HG03469 (cell line): Measurements from ENCODE around the gene KAZN.

Source experiments
- ATAC-seq: cut with Tn5 transposase; IDR thresholded peaks from one replicate; pipeline ENCODE4 v1.9.1; 2021; ENCODE audit warnings: mild to moderate bottlenecking, moderate library complexity, moderate number of reproducible peaks; ENCODE audit not compliant: unreplicated experiment

Gene KAZN

DNA sequence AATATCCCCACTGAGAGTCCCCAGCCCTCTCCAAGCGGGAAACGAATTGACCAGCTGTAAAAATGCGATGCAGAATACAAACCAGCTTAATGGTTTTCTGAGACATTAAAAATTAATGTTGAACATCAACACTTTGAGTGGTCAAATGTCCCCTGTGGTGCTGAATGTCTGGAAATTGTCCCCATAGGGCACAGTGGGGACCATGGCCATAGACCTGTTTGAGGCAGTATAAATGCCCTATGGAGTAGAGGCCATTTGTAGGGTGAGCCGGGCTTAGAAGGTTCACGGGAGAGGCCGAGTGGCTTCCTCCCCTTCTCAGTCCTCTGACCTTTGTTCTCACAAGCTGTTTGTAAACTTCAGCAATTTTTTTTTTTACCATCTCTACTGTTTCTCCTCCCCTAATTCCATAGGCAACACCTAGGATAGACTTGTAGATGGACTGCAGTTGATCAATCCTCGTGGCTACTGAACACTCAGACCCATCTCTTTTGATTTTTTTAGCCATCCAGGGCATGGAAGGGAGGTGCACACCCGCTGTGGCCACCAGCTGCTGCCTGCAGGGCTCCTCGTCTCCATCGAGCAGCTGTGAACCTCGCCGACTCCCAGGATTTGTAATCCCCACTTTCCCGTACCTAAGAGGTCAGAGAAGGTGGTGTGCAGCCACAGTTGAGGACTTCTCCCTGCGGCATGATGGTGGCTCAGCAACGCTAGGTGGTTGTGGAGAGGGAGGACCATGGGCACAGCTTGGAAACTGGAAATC lies 41.0 kb downstream of the KAZN start:
- ATAC-seq, result no peak

DNA sequence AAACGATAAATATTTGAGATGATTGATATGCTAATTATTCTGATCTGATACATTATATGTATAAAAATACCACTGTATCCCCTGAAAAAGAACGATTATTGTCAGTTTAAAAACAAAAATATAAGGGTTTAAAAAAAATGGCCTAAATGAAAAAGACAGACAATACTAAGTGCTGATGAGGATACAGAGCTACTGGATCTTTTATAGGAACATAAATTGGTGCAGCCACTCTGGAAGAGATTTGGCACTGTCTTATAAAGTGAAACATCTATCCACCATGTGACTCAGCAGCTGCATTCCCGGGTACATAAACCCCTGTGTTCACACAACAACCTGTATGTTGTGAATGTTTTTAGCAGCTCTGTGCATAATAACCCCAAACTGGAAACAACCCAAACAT lies 44.2 kb downstream of the KAZN start:
- ATAC-seq, result no peak

GRCh38 chr1:14646973-14647372 lies 48.5 kb downstream of the KAZN start:
- ATAC-seq, result no peak

DNA sequence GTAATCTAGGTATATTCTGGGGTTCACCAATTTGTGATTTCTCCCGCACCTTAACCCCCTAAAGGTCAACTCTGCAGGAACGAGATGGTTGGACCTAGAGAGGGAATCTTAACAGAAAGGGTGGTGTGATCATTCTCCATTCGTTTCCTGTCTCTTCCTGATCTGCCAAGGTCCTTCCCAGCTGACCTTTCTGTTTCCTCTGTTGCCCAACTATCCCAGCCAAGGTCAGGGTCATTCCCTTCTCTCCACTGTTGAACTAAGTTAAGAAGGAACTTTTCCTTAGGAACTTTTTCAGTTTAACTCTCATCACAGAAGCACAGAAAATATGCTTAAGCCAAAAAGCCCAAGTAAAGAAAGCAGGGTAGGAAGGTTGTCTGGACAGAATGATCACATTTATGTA lies 49.3 kb downstream of the KAZN start:
- ATAC-seq, result no peak

DNA sequence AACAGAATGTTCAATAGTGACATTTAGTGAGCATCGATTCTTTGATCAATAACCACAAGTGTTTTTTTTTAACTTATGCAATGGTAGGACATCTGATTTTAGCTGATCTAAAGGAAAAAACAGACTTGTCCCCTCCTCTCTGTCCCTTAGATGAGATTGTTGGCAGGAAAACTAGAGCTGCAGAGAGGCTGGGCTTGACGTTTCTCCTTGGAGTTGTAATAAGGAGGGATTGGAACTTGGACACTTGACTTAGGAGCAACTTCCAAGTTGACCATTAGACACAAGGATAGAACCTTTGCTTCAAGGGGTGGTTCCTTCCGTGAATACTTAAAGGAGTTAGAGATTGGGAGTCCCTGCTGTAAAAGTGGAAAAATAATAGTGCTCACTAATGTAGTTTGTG lies 49.9 kb downstream of the KAZN start:
- ATAC-seq, result no peak

- ATAC-seq, result no peak
These were observed 50.7 kb downstream of the KAZN start for GRCh38 chr1:14648896-14649855.

DNA sequence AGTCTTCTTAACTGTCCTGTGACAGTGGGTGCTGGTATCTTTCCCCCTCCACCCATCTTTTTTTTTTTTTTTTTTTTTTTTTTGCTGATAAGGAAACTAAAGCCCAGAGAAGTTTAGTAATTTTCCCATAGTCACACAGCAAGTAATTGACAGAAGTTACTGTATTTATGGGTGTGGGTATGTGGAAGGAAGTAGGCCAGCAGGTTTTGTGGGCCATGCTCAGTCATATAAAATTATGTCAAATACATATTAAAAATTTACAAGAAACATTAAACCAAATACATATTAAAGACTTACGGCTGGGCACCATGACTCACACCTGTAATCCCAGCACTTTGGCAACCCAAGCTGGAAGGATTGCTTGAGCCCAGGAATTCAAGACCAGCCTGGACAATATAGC lies 51.5 kb downstream of the KAZN start:
- no peak for ATAC-seq

GRCh38 chr1:14650951-14651350 lies 52.5 kb downstream of the KAZN start:
- ATAC-seq, result no peak

DNA sequence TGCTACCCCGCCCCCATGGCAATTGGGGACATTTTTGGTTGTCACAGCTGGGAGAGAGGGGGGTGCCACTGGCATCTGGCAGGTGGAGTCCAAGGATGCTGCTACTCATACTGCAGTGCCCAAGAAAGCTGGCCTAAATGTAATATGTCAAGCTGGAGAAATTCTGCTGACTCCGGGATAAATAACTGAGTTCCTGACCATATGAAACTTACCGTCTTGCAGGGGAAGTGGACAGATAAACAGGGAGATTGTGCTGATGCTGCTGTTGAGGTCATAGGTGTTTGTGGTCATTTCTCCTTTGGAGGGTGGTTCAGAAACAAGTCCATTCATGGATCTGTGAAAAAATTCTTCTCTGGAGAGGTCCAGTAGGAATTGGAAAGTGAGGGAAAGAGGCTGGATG lies 54.4 kb downstream of the KAZN start:
- ATAC-seq, result no peak

- ATAC-seq, result no peak
These were observed 55.0 kb downstream of the KAZN start for GRCh38 chr1:14653461-14653960.

DNA sequence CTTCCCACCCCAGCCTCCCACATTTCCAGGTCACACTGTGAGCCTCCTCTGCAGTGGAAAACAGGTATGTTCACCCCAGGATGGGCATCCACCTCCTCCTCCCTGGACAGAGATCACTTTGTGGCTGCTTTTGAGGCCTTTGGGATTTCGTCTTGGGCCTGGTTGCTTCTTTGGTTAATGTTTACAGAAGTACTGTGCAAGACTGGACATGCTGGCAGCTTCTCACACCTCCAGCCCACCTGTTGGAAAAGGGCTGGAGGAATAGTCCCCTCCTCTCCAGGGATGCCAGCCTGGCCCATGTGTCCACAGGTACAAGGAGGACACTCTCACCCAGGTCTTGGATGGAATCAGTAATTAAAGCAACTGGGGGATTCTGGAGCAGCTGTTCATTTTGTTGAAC lies 56.1 kb downstream of the KAZN start:
- no peak for ATAC-seq

DNA sequence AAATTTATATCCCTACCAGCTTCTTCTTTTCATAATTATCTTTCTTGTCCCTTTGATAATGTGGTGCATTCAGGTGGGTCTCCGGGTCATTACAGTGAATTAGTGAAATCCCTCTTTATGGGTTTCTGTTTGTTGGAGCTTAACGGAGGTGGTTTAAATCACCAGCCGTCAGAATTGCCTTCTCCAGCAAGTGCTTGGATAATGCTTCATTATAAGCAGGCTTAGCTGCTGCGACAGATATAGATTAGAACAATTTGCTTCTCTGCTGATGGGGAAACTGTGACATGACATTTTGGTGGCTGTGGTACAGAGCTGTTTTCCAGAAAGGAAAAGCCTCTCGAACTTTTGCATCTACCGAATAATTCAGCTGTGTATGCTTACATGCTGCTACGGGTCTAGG lies 56.9 kb downstream of the KAZN start:
- no peak for ATAC-seq

GRCh38 chr1:14656384-14656937 lies 58.0 kb downstream of the KAZN start:
- ATAC-seq, result no peak

- no peak for ATAC-seq
These were observed 60.2 kb downstream of the KAZN start for GRCh38 chr1:14658642-14659041.

DNA sequence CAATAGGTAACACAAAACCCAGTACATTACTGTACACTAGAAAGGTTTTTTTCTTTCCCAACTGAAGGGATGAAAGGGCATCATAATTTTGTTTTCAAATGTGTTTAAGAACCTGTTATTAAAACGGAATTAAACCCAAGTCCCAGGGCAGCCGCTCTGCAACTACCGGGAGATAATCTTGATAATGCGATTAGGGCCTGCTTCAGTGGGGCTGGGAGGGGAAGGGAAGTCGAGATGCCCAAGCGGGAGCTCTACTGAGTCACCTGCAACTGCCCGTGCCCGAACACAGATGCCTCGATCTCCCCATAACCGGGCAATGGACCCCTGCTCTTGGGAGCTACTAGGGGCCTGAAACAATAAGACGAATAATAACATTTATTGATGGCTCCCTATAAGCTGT lies 61.4 kb downstream of the KAZN start:
- no peak for ATAC-seq

DNA sequence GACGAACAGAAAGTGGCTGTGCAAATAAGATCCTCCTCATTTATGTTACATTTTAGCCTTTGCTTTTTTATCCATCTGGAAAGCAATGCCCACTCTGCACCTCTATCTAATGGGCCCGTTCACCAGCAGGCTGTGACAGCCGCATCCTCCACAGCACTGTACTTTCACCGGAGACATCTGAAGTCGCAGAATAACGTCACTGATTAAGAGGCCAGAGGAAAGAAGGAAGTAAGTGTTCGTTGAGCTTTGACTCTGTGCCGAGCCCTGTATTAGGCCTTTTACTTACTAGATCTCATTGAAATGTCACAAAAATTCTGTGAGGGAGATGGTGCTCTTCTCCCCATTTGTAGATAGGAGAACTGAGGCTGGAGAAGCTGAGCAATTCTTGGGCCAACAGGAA lies 62.3 kb downstream of the KAZN start:
- no peak for ATAC-seq

- ATAC-seq, result no peak
These were observed 62.7 kb downstream of the KAZN start for GRCh38 chr1:14661222-14661621.

DNA sequence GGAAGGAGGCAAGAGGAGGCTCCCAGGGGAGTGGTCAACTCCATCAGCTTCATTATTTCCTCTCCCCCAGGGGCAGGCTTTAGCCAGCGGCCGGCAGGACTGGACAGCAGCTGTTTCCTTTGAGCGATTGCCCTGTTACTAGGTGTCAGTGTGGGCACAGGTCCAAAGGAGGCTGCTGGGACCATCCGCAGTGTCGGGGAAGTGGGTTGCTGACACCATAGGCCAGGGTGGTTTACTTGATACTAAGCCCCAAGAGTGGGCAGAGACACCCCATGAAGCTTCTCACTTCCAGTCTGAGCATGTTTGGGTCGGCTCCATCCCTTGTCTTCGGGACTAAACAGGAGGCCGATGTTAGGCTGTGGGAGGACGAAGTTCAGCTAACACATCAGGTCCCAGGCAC lies 63.6 kb downstream of the KAZN start:
- ATAC-seq, result no peak

DNA sequence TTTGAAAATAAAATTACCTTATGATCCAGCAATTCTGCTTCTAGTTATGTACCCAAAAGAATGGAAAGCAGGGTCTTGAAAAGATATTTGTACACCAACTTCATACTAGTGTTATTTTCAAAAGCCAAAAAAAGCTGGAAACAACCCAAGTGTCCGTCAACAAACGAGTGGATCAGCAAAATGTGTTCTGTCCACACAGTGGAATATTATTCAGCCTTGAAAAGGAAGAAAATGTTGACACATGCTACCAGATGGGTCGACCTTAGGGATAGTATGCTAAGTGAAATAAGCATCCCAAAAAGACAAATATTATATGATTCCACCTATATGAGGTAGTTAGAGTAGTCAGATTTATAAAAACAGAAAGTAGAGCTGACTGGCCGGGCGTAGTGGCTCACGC lies 65.3 kb downstream of the KAZN start:
- no peak for ATAC-seq

DNA sequence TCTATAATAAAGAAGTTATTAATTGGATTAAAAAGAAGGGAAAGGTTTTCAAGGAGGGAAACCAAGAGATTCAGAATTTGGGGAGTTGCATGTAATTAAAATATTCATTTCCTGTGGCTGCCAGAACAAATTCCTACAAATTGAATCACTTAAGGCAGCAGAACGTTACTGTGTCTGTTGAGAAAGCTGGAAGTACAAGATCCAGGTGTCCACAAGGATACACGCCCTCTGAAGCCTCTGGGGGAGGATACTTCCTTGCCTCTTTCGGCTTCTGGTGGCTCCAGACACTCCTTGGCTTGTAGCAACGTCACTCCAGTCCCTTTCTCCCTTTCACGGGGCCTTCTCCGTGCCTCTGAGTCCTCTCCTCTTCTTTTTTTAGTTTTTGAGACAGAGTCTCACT lies 67.9 kb downstream of the KAZN start:
- ATAC-seq, result no peak

- ATAC-seq, result no peak
These were observed 68.6 kb downstream of the KAZN start for GRCh38 chr1:14666962-14667650.
